ENCODE measurements around the gene ATP12A. TPM values are rescaled to one million over a fixed set of nuclear protein-coding genes. Genes with fewer than 3 reads are reported as not detected.

ATP12A gene
- polyA plus RNA-seq (2013, experiment 1 of 2; ENCODE audit: insufficient read length), result not detected
- polyA plus RNA-seq (2013, experiment 2 of 2; ENCODE audit: insufficient read length), result not detected

GRCh38 chr13:24680258-24680920 lies at the start of gene ATP12A:
ATP12A (plus strand) TSS chr13:24680408; CDS start chr13:24680744, 336 bp downstream.
- no peak for DNase-seq

GRCh38 chr13:24630851-24631620 lies 49.2 kb upstream of the ATP12A start:
- no peak for DNase-seq

DNA sequence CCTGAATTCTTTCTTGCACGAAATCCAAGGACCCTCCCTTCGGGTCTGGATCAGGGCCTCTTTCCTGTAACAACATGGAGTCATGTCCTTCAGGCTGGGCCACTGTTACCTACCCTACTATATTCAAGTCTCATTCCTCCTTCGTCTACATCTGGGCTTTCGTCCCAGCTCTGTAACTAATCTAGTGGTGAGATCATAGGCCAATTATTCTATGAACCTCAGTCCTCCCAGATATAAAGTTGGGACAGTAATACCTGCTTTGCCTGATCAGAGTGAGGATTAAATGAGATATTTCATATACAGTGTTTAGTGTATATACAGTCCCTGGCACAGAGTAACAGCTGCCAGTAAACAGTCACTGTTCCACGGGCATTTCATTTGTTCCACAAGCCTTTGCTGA lies 48.3 kb upstream of the ATP12A start:
- DNase-seq, result no peak

DNA sequence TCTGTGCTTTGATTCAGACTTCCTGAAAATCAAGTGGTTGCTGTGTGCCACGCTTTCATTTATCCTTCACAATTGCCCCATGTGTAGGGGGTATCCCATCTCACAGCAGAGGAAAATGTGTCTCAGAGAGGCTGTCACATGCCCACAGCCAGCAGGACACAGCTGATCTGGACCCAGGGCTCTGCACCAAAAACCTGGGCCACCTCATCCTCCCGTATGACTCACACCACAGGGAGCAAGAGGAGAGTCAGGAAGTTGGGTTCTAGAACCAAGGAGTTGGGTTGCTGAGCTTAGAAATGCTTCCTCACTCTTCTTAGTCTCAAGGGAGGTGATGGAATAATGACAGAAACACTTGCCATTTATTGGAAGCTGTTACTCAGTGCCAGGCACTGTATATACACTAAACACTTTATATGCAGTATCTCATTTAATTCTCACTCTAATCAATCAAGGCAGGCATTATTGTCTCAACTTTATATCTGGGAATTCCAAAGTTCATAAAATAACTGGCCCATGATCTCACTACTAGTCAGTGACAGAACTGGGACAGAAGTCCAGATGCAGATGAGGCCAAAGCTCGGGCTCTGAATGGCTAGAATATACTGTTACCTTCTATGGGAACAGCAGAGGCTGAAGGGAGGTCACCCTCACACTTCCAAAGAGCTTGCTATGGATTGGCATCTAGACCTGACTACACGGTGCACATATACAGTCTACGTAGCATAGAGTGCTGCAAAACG lies 47.7 kb upstream of the ATP12A start:
- DNase-seq, result peak; percentile 34

DNA sequence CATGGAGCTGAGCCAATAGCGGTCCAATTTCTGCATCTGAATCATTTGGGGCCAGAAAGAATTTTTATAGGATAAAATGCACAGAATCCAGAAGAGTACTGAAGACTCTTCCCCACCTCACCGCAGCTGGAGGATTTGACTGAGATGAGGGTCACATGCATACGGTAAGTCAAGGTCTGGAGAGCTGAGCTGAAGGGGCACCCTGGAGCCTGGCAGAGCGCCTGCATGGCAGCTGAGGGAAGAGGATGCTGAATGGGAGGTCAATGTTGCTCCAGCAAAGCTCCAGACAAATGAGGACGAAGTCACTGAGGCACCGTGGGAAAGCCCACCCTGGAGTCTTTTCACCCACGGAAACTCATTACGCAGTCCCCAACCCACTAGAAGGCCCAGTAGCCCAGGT lies 43.4 kb upstream of the ATP12A start:
- no peak for DNase-seq

DNA sequence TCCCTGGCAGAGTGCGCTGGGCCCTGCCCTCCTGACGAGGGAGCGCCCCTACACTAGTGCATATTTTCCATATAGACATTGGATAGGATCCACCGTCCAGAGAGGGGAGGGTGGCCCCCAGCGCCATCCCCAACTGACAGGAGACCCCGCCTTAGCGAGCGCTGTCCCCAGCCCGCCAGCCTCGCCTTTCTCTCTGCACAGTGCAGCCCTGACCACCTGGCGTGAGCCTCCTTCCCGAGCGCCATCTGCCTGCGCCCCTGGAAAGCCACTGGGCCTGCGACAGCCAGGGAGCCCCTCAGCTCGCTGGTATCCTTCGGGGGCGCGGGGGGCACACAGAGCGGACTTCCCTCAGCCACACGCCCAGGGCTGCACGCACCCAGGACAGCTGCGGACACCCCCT lies 42.1 kb upstream of the ATP12A start:
- no peak for DNase-seq

DNA sequence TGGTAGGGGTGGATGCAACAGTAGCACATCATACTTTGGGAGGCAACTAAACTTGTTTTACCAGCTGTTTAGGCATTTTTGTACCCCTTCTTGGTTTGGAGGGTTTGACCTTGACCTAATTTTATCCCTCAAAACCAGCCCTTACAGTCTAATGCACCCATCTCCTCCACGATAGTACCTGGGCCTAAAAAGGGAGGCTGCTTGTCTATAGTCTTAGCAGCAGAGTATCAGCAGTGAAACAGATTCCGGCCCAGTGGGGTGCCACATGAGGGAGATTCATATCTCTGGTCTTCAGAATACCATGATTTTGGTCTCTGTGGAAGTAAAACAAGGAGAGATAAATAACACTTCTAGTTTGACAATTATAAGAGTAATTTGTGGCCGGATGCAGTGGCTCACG lies 39.5 kb upstream of the ATP12A start:
- DNase-seq, result no peak

GRCh38 chr13:24642219-24642618 lies 38.0 kb upstream of the ATP12A start:
- DNase-seq, result no peak

- no peak for DNase-seq
Observed at GRCh38 chr13:24644036-24644435, 36.2 kb upstream of the ATP12A start.

DNA sequence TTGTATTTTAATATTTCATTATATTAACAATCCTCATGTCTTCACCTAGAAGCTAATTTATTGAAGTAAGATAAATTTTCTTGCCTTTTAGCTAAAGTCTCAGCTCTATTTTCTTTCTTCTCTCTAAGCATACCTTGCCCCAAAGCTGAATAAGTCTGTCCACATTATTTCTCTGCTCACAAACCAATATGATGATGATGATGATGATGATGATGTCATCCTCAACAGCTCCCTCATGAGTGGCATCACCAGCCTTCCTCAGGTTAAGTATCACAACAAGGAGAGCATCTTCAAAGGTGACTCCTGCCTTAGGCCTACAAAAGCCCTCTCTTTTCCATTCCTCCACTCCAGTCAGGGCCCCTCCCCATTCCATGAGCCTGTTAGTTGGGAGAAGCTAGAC lies 31.9 kb upstream of the ATP12A start:
- DNase-seq, result no peak

- no peak for DNase-seq
Observed at GRCh38 chr13:24648983-24649687, 31.1 kb upstream of the ATP12A start.

GRCh38 chr13:24649688-24650043 lies 30.5 kb upstream of the ATP12A start:
- no peak for DNase-seq

DNA sequence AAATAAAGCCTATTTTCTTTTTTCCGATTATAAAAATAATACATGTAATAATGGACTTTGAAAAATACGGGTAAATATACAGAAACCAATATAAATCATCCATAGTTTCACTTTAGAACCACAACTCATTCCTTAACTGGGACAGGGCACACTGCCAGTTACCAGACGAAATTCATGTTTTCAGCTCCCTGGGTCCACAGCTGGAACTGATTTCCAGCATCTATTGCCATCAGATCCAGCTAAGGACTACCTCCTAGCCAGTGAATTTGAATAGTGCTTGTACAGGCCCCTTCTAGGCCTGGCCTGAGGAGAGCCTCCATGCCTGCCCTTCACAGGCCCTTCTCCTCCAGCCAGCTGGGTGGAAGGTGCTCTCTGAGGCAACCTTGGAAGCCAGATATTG lies 30.0 kb upstream of the ATP12A start:
- DNase-seq, result peak; percentile 69

GRCh38 chr13:24651718-24652345 lies 28.4 kb upstream of the ATP12A start:
- DNase-seq, result no peak

DNA sequence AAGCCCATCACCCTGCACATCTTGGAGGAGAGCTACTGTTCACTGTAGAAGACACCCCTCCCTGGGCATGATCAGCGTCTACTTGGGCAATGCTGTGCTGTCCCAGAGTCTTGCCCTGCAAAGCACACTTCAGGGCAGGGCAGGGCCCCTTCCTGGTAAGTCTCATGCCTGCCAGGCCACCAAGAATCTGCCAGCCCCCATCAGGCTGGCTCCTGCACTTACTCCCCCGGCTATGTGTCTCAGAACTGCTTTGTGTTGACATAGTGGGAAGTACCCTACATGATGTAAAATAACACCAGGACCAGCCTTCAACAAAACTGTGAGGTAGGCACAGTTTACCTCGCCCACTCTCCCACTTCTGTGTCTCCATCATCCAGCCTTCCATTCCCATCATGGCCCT lies 27.8 kb upstream of the ATP12A start:
- no peak for DNase-seq

GRCh38 chr13:24654741-24655140 lies 25.5 kb upstream of the ATP12A start:
- peak; percentile 69 for DNase-seq

- no peak for DNase-seq
Observed at GRCh38 chr13:24659239-24659638, 21.0 kb upstream of the ATP12A start.

DNA sequence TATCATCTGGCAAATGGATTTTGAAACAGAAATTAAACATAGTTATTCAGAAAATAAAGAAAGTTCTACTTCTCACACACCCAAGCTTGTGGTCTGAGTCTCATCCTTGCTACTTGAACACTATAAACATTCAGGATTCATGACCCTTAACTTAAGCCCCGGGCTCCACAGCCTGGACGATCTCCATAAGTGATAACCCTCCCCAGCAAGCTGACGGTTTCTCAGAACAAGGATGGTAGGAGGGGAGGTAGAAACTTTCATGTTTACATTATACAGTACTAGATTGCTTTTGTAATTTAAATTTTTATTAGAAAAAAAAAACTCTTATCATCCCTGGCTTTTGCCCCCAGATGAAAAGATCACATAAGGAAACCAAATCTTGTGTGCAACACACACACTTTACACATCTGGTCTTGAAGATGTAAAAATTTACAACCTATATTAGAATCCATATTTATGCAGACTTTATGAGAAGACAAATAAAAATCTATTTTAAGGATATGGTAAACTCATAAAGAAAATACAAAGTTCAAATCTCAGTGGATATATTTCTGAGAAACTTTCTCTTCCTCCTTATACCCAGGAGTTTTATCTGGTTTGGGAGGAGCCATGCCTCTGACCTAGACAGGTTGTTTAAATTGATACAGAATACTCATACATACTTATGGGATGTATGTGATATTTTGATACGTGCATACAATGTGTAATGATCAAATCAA lies 20.0 kb upstream of the ATP12A start:
- DNase-seq, result no peak

DNA sequence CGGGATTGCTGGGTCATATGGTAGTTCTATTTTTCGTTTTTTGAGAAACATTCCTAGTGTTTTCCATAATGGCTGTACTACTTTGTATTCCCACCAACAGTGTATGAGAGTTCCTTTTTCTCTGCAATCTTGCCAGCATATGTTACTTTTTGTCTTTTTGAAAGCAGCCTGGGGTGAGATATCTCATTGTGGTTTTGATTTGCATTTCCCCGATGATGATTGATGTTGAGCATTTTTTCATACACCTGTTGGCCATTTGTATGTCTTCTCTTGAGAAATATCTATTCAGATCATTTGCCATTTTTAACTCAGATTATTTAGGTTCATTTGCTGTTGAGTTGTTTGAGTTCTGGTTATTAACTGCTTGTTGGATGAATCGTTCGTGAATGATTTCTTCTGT lies 18.5 kb upstream of the ATP12A start:
- no peak for DNase-seq

GRCh38 chr13:24662195-24663088 lies 17.8 kb upstream of the ATP12A start:
- DNase-seq, result no peak

GRCh38 chr13:24663089-24663395 lies 17.2 kb upstream of the ATP12A start:
- no peak for DNase-seq
